HepG2 (cell line): ENCODE measurements around the gene LYPD6B. TPM values are rescaled to one million over a fixed set of nuclear protein-coding genes. Genes with fewer than 3 reads are reported as not detected.

Source experiments
- ATAC-seq: fragments of 200-7000 bp; cut with Tn5 transposase; 3 replicates; pipeline ENCODE4 v1.9.1; 2020; ENCODE audit warnings: mild to moderate bottlenecking, moderate library complexity
- BruUV-seq: library from RNA; stranded (reverse); fragments of 400-500 nt; replicated peaks from 2 replicates; lab custom pipeline; 2021; lab: Mats Ljungman, UMichigan
- CTCF ChIA-PET: fragments of 300-600 bp; formaldehyde crosslinking; extraction: SDS; loops from one replicate; lab custom pipeline; 2021; ENCODE audit warnings: low total read pairs, inconsistent platforms, low intra/inter-chr PET ratio; lab: Yijun Ruan, JAX
- POLR2A ChIA-PET: fragments of 350-600 bp; sonication (Branson Sonifier 250); formaldehyde crosslinking; loops from one replicate; lab custom pipeline; 2020; ENCODE audit warnings: antibody characterized with exemption, inconsistent platforms; lab: Yijun Ruan, JAX
- DNase-seq: peaks from one replicate; pipeline ENCODE4 v3.0.0-alpha.2; 2015; ENCODE audit warnings: low spot score
- FAIRE-seq: peaks from 3 replicates; lab custom pipeline; 2011; peaks lifted over from hg19 to GRCh38; lab: Jason Lieb, UNC
- H2AFZ ChIP-seq: one replicate; pipeline ENCODE4 v1.6.1; 2011; ENCODE audit warnings: low read length, inconsistent platforms
- H3K27ac ChIP-seq: fragments of 300-600 bp; 3 replicates; pipeline ENCODE4 v1.8.0; 2011; ENCODE audit warnings: mixed run types, mild to moderate bottlenecking, mixed read lengths, low read length, inconsistent platforms; ENCODE audit not compliant: insufficient read depth; ENCODE audit errors: extremely low read length
- H3K27me3 ChIP-seq, 2 experiments: fragments of 200-600 bp in 1 of 2; 2 replicates in 1 of 2; 3 replicates in 1 of 2; pipeline versions ENCODE4 v1.6.0 to v1.8.0; 2011; ENCODE audit warnings: low read length in 2 of 2, mild to moderate bottlenecking in 2 of 2, moderate library complexity in 2 of 2, inconsistent platforms in 1 of 2; ENCODE audit not compliant: insufficient read depth in 2 of 2, control insufficient read depth in 1 of 2
- H3K36me3 ChIP-seq, 2 experiments: fragments of 200-600 bp in 1 of 2; replicated peaks in 1 of 2; 2 replicates in 1 of 2; 3 replicates in 1 of 2; pipeline versions ENCODE4 v1.5.1 to v1.8.0; 2011; ENCODE audit warnings: low read length in 2 of 2, inconsistent platforms in 1 of 2; ENCODE audit not compliant: insufficient read depth in 2 of 2, control insufficient read depth in 1 of 2
- H3K4me1 ChIP-seq: 2 replicates; pipeline ENCODE4 v1.5.1; 2012; ENCODE audit warnings: low read length, inconsistent platforms; ENCODE audit not compliant: insufficient read depth
- H3K4me2 ChIP-seq: 2 replicates; pipeline ENCODE4 v1.6.0; 2011; ENCODE audit warnings: low read depth, low read length, inconsistent platforms
- H3K4me3 ChIP-seq, 3 experiments: fragments of 200-600 bp in 1 of 3; sonication (generic), shearing (Covaris generic) in 1 of 3; replicated peaks in 1 of 3; 2 replicates each; pipeline ENCODE4 v1.5.1; 2011 to 2016; ENCODE audit warnings: low read length in 3 of 3, inconsistent platforms in 2 of 3, low read depth in 2 of 3, mild to moderate bottlenecking in 2 of 3, control low read depth in 1 of 3, mixed read lengths in 1 of 3; ENCODE audit not compliant: insufficient read depth in 1 of 3
- H3K79me2 ChIP-seq: one replicate; pipeline ENCODE4 v1.6.1; 2011; ENCODE audit warnings: low read length, inconsistent platforms; ENCODE audit not compliant: insufficient read depth
- H3K9ac ChIP-seq: 2 replicates; pipeline ENCODE4 v1.6.0; 2011; ENCODE audit warnings: mild to moderate bottlenecking, low read depth, low read length, inconsistent platforms; ENCODE audit not compliant: insufficient read depth
- H3K9me3 ChIP-seq: 2 replicates; pipeline ENCODE4 v1.5.1; 2012; ENCODE audit warnings: mild to moderate bottlenecking, low read length
- H4K20me1 ChIP-seq: 2 replicates; pipeline ENCODE4 v1.6.0; 2011; ENCODE audit warnings: inconsistent platforms, mild to moderate bottlenecking, low read length, moderate library complexity; ENCODE audit not compliant: insufficient read depth
- GTF2F1 ChIP-seq: fragments of 150-350 bp; IDR thresholded peaks from 2 replicates; pipeline ENCODE4 v1.6.1; 2014; ENCODE audit warnings: low read length
- HNF1B ChIP-seq: sonication (generic); formaldehyde crosslinking; IDR thresholded peaks from 2 replicates; pipeline ENCODE4 v1.5.1; 2020; ENCODE audit warnings: mild to moderate bottlenecking, moderate library complexity, missing genetic modification reagents
- POLR2G ChIP-seq: fragments of 200-400 bp; formaldehyde crosslinking; IDR thresholded peaks from 2 replicates; pipeline ENCODE4 v1.6.1; 2018; ENCODE audit warnings: mild to moderate bottlenecking, low read depth, low read length, moderate library complexity
- RFXANK ChIP-seq: IDR thresholded peaks from 2 replicates; pipeline ENCODE4 v1.6.1; 2016
- ZNF318 ChIP-seq: sonication (generic); formaldehyde crosslinking; IDR thresholded peaks from 2 replicates; pipeline ENCODE4 v1.4.0; 2020; ENCODE audit warnings: mild to moderate bottlenecking, missing genetic modification reagents
- ZNF580 ChIP-seq: IDR thresholded peaks from 2 replicates; pipeline ENCODE4 v1.6.1; 2016; ENCODE audit warnings: low read depth, borderline replicate concordance
- WGBS: methylation state at CpG from one replicate; pipeline ENCODE4 v1.1.6; 2017; ENCODE audit warnings: low lambda C conversion rate; 5-methylcytosine and 5-hydroxymethylcytosine counted together
- in situ Hi-C: cut with HindIII; loops from 2 replicates; pipeline ENCODE4 v1.10.0; 2017; ENCODE audit warnings: low pct_unique_long_range_greater_than_20kb; ENCODE audit not compliant: extremely low pct_ligation_motif_present
- intact Hi-C: fragments of 100-400 bp; cut with micrococcal nuclease; formaldehyde crosslinking; loops from one replicate; pipeline ENCODE4 v1.10.0; 2022; ENCODE audit not compliant: unreplicated experiment
- polyA plus RNA-seq, 8 experiments: library from polyadenylated mRNA; depleted of rRNA in 3 of 8; stranded (reverse) in 7 of 8; unstranded in 1 of 8; fragments of >200 nt; fragmentation: Illumina TruSeq in 4 of 8; extraction: Trizol in 4 of 8; gene quantifications; 2 replicates each; pipeline versions ENCODE4 v1.2.1 to v1.2.3, GENCODE V29; 2011 to 2016; ENCODE audit warnings: low read depth in 4 of 8, missing spikeins in 1 of 8, mixed read lengths in 1 of 8; ENCODE audit not compliant: insufficient read depth in 1 of 8
- total RNA-seq, 5 experiments: library from RNA; depleted of rRNA; stranded (reverse); fragments of >200 nt; fragmentation: Illumina TruSeq; extraction: Trizol; gene quantifications; 2 replicates each; pipeline ENCODE4 v1.2.3, GENCODE V29; 2016; ENCODE audit warnings: low read depth in 1 of 5

Gene LYPD6B
- total and polyA plus RNA-seq, 2 of the 13 experiments (the other 11 are each of a cell fraction or from before 2014, with no cell fraction given), result not detected

- 73% methylated on average over 31 of the region's 31 CpGs for WGBS
- Histone ChIP-seq H3K9me3 (no peaks in the 10 kb centered on the region), H3K4me1 (no peaks in the 10 kb centered on the region), H2AFZ (no peak overlapping the region), H3K27me3 (peaks cover 2 to 61% of the 10 kb centered on the region in 2 experiments; a peak in 4 of 5 replicates), H3K27ac (no peak overlapping the region), H3K4me2 (no peak overlapping the region), H3K36me3 (no peaks in the 10 kb centered on the region)
- BruUV-seq, result no TSS peak
- intact Hi-C loops, result no loop called here
- in situ Hi-C loops, result no loop called here
- CTCF ChIA-PET, result no interaction called here
- DNase-seq, result no peak
- FAIRE-seq, result no peak
- no peak for TF ChIP-seq GTF2F1
- TF ChIP-seq HNF1B (CRISPR knock-in tag), result no peak
- TF ChIP-seq RFXANK (CRISPR knock-in tag), result no peak
- TF ChIP-seq POLR2G, result no peak
- TF ChIP-seq ZNF318, result no peak
- no peak for TF ChIP-seq ZNF580 (CRISPR knock-in tag)
- TF ChIP-seq, all 625 proteins: peak for 0
- POLR2A ChIA-PET, result no interaction called here
- no peak; the same call in 2 of the 3 replicates for ATAC-seq
- H3K79me2 ChIP-seq, result no peaks in the 10 kb centered on the region
- no peaks in the 10 kb centered on the region for H4K20me1 ChIP-seq
- no peak overlapping the region for H3K9ac ChIP-seq
- no peak overlapping the region for H3K4me3 ChIP-seq
Measured at GRCh38 chr2:149002891-149003740, 35.4 kb upstream of the LYPD6B start.
